HepG2 (cell line): ENCODE results near the gene RBM5. TPM values are rescaled to one million over a fixed set of nuclear protein-coding genes. Genes with fewer than 3 reads are reported as not detected.

Source experiments
- ATF7-NPFF ChIP-seq: sonication (generic); formaldehyde crosslinking; IDR thresholded peaks from 2 replicates; pipeline ENCODE4 v1.8.1; 2023; ENCODE audit warnings: mild to moderate bottlenecking, low read depth, missing genetic modification reagents, moderate library complexity
- GATAD1 ChIP-seq: IDR thresholded peaks from 2 replicates; pipeline ENCODE4 v1.6.1; 2016; ENCODE audit warnings: missing genetic modification reagents, missing compliant biosample characterization
- GZF1 ChIP-seq: sonication (generic); formaldehyde crosslinking; IDR thresholded peaks from 2 replicates; pipeline ENCODE4 v1.5.1; 2020; ENCODE audit warnings: mild to moderate bottlenecking, missing genetic modification reagents
- MAFK ChIP-seq, 2 experiments: IDR thresholded peaks in 1 of 2; conservative IDR thresholded peaks in 1 of 2; 2 replicates each; pipeline ENCODE4 v1.6.1; 2011; ENCODE audit warnings: improper control_type of control experiment in 2 of 2, low read length in 2 of 2
- MIXL1 ChIP-seq: IDR thresholded peaks from 2 replicates; pipeline ENCODE4 v1.6.1; 2016
- PRDM4 ChIP-seq: sonication (generic); formaldehyde crosslinking; IDR thresholded peaks from 2 replicates; pipeline ENCODE4 v1.9.0; 2021; ENCODE audit warnings: missing genetic modification reagents, borderline replicate concordance
- RERE ChIP-seq: IDR thresholded peaks from 2 replicates; pipeline ENCODE4 v1.6.1; 2016; ENCODE audit warnings: low read depth, missing genetic modification reagents, missing compliant biosample characterization
- WIZ ChIP-seq: sonication (generic); formaldehyde crosslinking; IDR thresholded peaks from 2 replicates; pipeline ENCODE4 v1.5.1; 2020; ENCODE audit warnings: mild to moderate bottlenecking, missing genetic modification reagents
- YY1 ChIP-seq: IDR thresholded peaks from 2 replicates; pipeline ENCODE4 v1.6.1; 2011; ENCODE audit warnings: low read length, low read depth, moderate library complexity, mild to moderate bottlenecking; ENCODE audit not compliant: insufficient read depth, insufficient replicate concordance
- ZIK1 ChIP-seq: sonication (generic); formaldehyde crosslinking; IDR thresholded peaks from 2 replicates; pipeline ENCODE4 v1.5.0; 2020; ENCODE audit warnings: mild to moderate bottlenecking, low read depth, missing genetic modification reagents, borderline replicate concordance
- ZMAT3 ChIP-seq: sonication (generic); formaldehyde crosslinking; conservative IDR thresholded peaks from 2 replicates; pipeline ENCODE4 v1.7.0; 2021; ENCODE audit warnings: missing genetic modification reagents
- ZMYM3 ChIP-seq: sonication (generic); formaldehyde crosslinking; IDR thresholded peaks from 2 replicates; pipeline ENCODE4 v1.5.1; 2020; ENCODE audit warnings: mild to moderate bottlenecking, missing genetic modification reagents
- ZNF234 ChIP-seq: sonication (generic); formaldehyde crosslinking; conservative IDR thresholded peaks from 2 replicates; pipeline ENCODE4 v1.5.1; 2020; ENCODE audit warnings: mild to moderate bottlenecking, missing genetic modification reagents
- polyA plus RNA-seq, 8 experiments: library from polyadenylated mRNA; depleted of rRNA in 3 of 8; stranded (reverse) in 7 of 8; unstranded in 1 of 8; fragments of >200 nt; fragmentation: Illumina TruSeq in 4 of 8; extraction: Trizol in 4 of 8; gene quantifications; 2 replicates each; pipeline versions ENCODE4 v1.2.1 to v1.2.3, GENCODE V29; 2011 to 2016; ENCODE audit warnings: low read depth in 4 of 8, missing spikeins in 1 of 8, mixed read lengths in 1 of 8; ENCODE audit not compliant: insufficient read depth in 1 of 8
- total RNA-seq, 5 experiments: library from RNA; depleted of rRNA; stranded (reverse); fragments of >200 nt; fragmentation: Illumina TruSeq; extraction: Trizol; gene quantifications; 2 replicates each; pipeline ENCODE4 v1.2.3, GENCODE V29; 2016; ENCODE audit warnings: low read depth in 1 of 5
- TF ChIP-seq, protein P1 (sequence below): sonication (generic); formaldehyde crosslinking; IDR thresholded peaks from 2 replicates; pipeline ENCODE4 v1.4.0; 2020; ENCODE audit warnings: missing genetic modification reagents, mild to moderate bottlenecking, borderline replicate concordance

RBM5 gene
- total and polyA plus RNA-seq, 2 of the 13 experiments (the other 11 are each of a cell fraction or from before 2014, with no cell fraction given): 106 to 204 TPM

DNA sequence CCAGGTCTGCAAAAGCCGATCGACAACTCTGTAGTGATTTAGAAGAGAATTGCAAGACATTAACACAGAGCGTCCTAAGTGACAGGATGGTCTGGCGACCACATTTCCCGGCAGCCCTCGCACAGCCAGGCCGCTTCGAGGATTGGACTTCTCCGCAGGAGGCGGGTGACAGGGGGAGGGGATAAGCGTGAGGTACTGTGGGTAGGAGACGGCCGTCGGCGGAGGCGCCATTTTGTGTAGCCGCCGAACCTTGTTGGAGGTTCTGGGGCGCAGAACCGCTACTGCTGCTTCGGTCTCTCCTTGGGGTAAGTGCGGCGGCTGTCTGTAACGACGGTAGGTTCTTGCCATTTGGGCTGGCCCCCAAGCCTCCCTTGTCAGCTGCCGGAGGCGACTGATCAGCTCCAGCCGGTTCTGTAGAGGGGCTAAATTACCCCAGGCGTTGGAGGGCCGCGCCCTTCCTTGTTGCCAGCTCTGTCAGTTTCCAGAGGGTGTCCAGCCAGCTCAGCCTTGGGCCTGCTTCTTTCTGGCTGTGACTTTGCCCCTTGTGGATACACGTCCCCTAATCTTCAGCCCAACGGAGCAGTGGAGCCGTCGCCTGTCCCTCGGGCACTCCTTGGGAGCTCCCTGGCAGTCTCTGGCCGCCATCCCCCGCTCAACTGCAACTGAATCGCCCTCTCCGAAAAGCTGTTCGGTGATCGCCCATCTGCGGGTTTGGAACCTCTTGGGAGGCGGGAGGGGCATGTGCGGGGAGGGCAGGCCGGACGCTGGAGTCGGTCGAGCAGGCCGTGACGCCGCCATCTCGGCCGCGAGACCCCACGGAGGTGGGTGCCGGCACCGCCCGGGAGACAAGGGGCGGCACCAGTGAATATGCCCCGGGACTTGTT, at the start of gene RBM5 (continued):
- no peak; the same call in 1 of the 2 replicates for TF ChIP-seq ZMYM3 (CRISPR knock-in tag)
- no peak for TF ChIP-seq ATF7-NPFF (CRISPR knock-in tag)
- TF ChIP-seq GZF1 (CRISPR knock-in tag): no peak
- TF ChIP-seq, protein P1, sequence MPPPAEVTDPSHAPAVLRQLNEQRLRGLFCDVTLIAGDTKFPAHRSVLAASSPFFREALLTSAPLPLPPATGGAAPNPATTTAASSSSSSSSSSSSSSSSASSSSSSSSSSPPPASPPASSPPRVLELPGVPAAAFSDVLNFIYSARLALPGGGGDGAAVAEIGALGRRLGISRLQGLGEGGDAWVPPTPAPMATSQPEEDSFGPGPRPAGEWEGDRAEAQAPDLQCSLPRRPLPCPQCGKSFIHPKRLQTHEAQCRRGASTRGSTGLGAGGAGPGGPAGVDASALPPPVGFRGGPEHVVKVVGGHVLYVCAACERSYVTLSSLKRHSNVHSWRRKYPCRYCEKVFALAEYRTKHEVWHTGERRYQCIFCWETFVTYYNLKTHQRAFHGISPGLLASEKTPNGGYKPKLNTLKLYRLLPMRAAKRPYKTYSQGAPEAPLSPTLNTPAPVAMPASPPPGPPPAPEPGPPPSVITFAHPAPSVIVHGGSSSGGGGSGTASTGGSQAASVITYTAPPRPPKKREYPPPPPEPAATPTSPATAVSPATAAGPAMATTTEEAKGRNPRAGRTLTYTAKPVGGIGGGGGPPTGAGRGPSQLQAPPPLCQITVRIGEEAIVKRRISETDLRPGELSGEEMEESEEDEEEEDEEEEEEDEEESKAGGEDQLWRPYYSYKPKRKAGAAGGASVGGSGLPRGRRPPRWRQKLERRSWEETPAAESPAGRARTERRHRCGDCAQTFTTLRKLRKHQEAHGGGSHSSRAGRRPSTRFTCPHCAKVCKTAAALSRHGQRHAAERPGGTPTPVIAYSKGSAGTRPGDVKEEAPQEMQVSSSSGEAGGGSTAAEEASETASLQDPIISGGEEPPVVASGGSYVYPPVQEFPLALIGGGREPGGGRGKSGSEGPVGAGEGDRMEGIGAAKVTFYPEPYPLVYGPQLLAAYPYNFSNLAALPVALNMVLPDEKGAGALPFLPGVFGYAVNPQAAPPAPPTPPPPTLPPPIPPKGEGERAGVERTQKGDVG (CRISPR knock-in tag): 0 out of 2 replicates have a peak, but pooled peaks have one; percentile 84
- peak; percentile 83 for TF ChIP-seq GATAD1
- no peak for TF ChIP-seq ZNF234 (CRISPR knock-in tag)
- no peak for TF ChIP-seq PRDM4 (CRISPR knock-in tag)
- TF ChIP-seq MAFK (conservative IDR thresholded peaks at IDR 0.05 in 1 of 2, IDR thresholded peaks at IDR 0.05 in 1 of 2; ENCODE audit: low read length in 2 of 2): no peak
- no peak for TF ChIP-seq RERE
- no peak for TF ChIP-seq MIXL1
- TF ChIP-seq WIZ (CRISPR knock-in tag): no peak; the same call in 1 of the 2 replicates
- TF ChIP-seq ZMAT3 (CRISPR knock-in tag): 0 out of 2 replicates have a peak, but pooled peaks have one; percentile 28
- peak; percentile 96 for TF ChIP-seq YY1
- peak; percentile 35; the same call in 1 of the 2 replicates for TF ChIP-seq ZIK1 (CRISPR knock-in tag)
